HG03521 (cell line): Measurements from ENCODE around the gene PCARE.

Experiments
- ATAC-seq: cut with Tn5 transposase; IDR thresholded peaks from one replicate; pipeline ENCODE4 v1.9.1; 2021; ENCODE audit warnings: mild to moderate bottlenecking, moderate library complexity; ENCODE audit not compliant: unreplicated experiment

Gene PCARE

DNA sequence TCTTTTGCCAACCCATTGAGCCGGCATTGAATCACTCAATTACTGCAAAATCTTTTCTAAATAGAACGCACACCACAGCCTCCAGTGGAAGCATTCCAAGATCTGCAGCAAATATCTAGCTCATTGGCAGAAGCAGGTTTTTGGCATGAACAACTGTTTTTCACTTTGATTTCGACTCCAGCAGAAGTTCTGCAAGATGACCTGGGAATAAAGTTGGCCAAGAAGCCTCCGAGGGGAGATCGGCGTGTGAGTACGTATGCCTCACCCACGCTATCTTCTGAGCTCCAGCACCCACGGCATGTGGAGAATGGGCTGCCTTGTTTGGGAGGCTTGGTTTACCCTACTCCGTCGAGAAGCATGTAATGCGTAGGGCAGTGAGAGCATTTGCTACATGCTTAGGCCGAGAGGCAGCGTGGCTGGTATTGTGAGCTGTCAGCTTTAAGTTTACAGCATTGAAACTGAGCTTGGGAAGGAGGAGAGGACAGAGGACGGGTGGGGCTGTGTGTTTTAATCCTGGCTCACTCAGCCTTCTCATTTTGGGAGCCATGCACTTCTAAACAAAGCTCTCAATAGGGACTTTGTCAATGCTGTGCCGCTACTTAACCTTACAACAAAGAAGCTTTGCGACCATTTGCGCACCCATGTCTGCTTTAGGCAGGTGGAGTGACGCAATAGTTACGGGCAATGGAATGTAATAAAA, 10.5 kb downstream of the PCARE start:
- no peak for ATAC-seq

DNA sequence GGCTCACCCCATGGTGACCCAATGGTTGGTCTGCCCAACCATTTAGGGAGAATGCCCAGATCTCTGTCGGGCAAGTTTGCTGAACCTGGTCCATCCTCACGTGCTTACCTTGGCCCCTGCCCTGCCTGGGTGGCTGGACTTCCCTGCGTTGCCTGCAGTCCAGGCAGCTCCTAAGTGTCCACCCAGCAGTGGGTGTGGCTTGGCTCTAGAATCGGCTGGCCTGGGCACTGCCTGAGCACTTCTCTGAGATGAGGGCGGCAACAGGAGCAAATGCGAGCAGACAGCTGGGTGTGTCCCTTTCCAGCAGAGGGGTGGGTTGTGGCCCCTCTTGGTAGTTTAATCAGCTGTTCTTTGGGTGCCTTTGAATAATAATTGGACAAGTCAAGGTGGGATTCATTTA, 11.3 kb downstream of the PCARE start:
- ATAC-seq, result no peak

DNA sequence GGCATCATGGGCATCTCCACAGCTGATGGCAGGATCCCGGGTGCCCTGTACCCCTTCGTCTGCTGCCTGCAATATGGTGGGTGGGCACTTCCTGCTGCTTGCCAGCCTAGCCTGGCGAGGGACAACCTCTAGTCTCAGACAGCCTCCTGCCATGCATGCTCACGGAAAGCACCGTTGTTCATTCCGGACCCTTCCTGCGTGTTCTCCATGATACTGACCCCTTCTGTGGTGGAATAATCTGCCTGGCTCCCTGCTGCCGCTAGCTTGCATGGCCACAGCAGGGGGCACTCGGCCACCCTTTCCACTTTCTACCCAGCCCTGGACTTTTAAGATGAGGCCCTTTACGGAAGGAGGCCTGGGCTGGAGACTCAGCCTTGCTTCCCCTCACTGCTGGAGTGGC, 12.0 kb downstream of the PCARE start:
- ATAC-seq, result no peak

DNA sequence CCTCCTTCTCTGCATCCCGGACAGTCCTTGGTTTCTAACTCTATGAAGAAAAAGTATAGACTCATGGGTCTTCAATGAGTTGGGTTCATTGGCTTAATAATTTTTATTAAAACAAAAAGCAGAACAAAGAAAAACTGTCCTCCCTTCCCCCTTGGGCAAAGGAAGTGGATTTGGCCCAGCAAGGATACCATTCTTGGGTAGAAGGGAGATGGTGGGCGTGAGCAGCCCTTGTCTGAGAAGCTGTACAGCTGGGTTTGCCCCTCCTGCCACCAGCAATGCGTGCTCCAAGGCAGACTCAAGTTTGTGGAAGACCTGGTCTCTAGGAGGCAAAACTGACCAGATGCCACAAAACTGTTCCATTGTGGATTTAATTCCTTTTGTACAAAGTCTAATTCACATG, 12.7 kb downstream of the PCARE start:
- no peak for ATAC-seq

DNA sequence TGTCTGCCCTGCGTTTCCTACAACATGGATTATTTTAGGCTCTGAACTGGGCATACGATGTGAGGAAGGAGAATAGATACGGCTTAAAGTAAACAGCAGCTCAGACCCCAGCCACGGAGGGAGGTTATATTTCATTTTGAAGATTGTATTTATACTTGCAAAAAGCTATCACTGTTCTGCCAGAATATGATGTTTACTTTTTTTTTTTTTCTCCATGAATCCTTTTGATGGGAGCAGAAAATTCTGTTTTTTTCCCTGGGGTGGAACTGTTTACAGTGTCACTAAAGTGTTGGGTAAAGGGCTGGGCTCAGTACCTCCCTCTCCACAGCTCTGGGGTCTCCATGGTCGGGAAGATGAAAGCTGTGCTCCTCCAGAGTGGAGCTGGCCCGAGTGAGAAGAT, 13.1 kb downstream of the PCARE start:
- ATAC-seq, result no peak

DNA sequence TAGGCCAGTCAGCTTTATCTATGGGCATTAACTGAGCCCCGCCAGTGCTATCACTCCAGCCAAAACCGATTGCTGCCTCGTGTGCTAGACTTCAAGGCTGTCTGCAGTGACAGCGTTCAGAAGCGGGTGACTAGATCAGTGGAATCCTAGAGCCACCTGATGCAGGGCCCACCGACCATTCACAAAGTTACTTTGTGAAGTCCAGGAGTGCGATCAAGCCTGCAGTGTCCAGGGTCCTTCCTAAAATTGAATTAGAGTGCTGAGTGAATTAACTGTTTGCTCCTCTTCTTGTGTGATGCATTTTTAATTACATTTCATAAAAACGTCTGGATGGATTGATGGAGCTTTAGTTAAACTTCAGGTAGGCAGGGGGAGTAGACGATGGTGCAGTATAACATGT, 13.9 kb downstream of the PCARE start:
- no peak for ATAC-seq

DNA sequence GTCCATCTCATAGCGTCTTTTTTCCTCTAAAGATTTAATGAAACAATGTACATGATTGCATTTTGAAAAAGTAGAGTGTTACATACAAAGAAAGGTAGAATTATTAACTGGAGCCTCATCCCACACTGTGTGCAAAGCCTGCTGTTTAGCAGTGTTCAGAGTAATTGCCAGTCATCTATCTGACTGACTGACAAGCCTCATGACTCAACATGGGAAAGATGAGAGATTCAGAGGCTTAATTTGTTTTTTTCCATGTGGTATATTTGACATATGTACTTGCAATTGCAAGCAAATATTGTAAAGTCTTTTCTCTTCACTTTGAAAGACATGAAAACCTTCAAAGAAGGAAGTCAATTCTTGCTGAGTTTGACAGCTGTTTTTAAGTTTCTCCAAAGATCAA, 14.7 kb downstream of the PCARE start:
- ATAC-seq, result no peak

DNA sequence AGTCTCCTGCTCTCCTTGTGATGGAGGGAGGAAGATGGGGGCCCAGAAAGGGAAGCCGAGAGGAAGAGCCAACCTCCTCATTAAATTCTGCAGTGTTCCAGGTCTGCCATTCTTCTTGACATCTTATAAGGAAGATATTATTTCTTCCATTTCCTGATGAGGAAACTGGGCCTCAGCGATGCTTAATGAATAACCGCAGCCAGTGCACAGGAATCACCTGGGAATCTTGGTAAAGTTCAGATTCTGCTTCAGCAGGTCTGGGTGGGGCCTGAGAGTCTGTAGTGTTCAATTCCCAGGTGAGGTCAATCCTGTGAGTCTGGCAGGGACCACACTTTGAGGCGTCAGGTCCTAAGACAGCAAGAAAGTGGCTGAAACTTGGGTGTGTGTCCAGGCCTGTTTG, 17.3 kb downstream of the PCARE start:
- ATAC-seq, result no peak

DNA sequence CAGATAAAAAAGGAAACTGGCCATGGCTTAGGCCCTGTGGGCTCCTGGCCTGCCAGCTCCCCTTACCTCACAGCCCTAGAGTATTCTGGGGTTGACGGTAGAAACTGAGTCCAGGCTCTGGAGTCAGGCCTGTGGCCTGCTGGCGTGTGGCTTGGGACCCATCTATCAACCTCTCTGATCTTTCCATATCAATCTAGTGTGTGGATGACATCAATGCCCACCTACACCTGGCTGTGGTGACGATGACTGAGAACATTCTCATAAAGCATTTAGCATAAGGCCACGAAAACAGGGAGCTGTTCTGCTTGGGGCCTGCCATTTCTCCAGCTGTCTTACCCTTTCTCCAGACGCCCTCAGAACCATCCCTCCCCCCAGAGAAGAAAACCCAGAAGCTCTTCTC, 17.9 kb downstream of the PCARE start:
- no peak for ATAC-seq

DNA sequence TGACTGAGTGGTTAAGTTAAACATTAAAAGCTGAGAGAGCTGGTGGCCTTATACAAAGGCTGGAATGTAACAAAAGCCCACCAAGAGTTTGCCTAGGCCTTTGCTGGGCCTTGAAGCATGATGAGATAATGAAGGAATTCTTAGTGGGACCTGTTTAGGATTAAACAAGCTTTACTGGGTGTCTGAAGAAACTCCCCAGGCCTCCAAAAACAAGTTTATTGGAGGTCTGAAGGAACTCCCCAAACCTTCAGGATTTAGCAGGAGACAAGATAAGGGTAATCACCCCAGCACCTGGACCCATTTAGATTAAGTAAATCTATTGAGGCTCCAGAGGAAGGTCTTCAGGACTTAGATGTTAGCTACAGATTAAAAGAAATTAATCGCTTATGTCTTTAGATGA, 18.7 kb downstream of the PCARE start:
- no peak for ATAC-seq

DNA sequence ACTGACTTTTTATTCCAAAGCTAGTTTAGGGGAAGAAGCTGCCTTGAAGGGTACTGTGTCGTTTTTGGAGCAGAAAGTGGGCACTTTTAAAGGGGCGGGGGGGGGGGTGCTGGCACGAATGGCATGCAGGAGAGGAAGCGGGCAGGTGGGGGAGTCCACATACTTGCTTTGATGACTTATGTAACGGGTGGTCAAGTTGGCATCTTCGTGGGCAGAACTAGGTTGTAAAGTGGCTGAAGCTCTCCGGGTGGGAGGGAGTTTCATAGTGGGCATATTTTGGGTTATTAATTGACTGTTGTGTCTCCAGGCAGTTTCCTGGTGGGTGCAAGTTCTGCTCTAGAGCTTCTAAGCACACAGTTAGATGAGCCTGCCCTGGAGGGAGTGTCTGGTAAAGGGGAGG, 19.9 kb downstream of the PCARE start:
- no peak for ATAC-seq

DNA sequence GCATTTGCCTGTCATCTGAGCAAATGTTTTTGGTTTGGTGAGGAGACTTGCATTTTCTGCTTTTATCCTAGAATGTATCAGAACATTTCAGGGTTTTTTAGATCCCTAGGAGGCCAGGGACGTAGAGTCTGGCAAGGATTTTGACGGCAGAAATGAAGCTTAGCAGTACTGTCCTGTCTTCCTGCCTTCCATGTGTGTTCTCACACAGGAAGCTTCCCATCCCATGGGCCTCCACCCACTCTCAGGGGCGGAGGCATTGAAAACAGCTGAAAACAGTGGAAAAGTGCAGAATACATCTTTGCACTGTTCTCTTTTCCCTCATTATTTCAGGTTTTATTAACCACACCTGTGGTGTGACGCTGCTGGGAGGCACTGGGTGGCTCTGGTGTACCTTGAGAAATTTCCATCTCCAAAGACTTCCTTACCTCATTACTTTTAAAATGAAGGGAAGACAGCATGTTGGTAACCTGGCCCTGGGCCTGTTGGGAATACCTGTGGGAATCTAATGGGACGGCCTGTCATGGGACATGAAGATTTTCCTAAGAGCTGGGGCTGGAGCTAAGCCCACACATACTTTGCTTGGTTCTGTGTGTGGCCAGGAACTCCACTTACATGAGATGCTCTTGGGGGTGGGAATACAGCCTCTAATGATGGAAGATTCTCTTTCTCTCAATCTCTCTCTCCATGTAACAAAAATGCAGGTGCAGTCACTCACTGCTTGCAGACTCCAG, 20.5 kb downstream of the PCARE start:
- ATAC-seq, result no peak

DNA sequence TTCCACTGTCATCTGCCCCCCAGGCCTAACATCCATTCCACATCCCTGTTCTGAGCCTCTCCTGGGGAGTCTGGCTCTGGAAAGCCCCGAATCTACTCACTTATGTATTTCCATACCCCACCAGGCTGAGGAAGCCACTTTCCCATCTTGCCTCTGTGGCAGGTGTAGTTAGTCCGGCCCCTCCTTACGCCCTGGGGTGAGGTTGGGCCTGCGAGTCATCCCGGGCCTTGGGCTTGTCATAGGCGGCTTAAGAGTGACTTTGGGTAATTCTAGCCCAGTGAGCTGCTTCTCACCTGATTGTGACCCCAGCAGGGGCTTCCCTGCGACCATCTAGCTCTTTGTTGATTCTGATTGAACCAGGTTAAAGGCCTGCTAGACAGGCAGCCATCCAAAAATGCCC, 21.1 kb downstream of the PCARE start:
- ATAC-seq, result no peak

DNA sequence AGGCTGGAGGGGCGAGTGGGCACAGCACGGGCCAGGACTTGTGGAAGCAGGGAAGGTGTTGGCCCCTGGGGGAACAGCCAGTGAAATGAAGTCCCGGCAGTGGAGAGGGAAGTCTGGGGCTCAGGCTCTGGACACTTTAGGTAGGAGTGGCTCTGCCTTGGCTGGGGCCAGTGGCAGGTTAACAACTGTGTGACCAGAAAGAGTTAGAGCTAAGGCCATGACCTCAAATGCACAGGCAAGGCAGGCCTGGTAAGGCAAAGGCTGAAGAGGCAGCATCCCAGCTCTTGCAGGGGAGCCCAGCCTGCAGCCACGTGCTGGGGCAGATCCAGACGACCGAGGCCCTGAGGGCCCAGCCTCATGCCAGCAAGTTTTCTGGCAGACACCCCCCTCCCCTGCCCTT, 21.5 kb downstream of the PCARE start:
- ATAC-seq, result no peak

DNA sequence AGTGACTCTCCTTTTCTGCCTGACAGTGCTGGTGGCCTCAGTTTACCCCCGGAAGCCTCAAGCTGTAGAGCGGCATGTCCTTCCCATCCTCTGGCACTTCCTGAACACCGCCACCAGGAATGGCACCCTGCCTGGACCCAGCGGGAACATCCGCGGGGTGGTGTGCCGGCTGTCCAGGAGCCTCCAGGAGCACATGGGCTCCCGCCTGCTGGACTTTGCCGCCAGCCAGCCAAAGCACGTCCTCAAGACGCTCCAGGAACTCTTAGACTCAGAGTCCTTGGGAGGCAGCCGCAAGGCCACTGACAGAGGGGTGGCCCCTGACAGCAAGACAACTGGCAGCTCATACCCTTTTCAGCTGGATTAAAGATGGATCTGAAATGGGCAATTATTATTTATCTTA, 22.6 kb downstream of the PCARE start:
- ATAC-seq, result no peak

DNA sequence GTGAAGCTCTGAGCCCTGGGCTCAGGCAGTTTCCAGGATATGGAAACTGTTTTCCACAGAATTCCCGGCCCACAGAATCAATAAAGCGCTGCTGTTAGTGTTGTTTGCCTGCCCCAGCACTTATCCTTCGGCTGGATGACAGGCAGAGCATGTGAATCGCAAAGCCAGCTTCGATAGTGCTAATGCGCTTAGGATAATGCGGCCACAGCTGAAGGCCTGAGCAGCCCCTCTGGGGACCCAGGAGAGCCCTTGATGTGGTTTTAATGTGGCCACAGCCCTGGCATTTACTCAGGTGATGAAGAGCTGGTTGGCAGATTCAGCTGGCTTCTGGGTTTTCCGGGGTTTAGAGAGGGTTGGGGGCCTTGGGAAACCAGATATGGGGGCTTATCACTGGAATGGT, 23.7 kb downstream of the PCARE start:
- no peak for ATAC-seq

DNA sequence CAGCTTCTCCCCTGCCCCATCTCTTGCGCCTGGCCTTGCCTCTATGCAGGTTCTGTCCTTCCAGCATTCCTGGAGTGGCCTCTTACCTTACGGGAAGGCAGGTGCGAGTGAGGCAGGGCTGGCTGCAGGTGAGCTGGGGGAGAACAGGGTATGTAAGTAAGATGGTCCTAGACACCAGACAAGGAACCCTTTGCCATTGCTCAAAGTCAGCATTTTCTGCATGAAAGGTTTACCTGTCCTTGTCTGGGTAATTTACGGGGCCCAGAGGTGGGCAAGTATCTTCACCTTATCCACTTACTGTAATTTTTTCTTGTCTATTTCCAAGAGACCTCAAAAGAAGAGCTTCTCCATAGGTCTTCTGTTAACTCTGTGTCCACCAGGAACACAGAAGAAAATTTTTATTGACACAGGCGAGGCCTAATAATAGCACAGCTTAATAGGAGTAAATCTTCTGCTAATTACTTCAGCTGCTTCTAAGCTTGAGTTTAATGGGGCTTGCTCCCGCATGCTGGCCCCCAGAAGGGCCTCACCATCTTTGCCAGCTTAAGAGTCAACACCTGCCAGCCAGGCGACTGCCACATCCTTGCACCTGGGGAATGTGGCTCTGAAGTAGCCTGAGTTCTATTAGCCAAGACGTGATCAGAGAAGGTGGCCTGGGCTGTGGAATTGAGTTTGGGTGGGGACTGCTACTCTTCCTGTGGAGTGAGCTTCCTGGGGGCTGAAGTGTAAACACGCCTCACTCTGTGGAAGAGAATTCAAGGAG, 27.1 kb downstream of the PCARE start:
- ATAC-seq, result no peak

DNA sequence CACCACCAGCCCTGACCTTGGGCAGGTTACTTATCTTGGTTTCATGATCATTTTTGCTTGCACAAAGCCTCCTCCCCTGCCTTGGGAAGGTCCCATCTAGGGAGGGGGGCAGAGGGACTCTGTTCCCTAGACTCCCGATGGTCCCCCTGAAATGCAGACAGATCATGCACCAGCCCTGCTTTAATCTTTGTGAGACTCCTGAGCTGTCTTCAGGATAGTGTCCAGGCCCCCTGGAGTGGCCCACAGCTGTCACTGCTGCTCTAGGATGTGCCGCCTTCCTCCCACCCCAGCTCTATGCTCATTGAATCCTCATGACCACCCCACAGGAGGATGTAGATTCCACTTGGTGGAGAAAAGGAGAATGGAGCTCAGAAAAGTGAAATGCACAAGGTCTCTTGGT, 28.0 kb downstream of the PCARE start:
- no peak for ATAC-seq

DNA sequence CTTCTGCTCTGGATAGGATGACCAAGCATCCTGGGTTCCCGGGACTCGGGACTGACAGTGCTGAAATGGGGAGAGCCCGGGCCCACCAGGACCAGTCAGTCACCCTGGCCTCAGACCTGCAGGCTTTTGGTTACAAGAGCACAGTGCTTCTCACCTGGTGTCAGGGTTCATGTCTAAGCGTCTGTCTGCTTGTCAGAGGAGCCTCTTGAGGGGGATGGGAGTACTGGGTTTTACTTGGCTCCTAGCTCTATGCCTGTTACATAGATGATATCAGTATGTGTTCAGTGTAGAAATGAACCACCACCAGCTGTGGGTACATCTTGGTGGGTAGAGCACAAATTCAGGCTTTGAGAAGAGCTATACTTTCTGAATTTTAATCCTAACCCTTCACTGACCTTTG, 29.9 kb downstream of the PCARE start:
- no peak for ATAC-seq

DNA sequence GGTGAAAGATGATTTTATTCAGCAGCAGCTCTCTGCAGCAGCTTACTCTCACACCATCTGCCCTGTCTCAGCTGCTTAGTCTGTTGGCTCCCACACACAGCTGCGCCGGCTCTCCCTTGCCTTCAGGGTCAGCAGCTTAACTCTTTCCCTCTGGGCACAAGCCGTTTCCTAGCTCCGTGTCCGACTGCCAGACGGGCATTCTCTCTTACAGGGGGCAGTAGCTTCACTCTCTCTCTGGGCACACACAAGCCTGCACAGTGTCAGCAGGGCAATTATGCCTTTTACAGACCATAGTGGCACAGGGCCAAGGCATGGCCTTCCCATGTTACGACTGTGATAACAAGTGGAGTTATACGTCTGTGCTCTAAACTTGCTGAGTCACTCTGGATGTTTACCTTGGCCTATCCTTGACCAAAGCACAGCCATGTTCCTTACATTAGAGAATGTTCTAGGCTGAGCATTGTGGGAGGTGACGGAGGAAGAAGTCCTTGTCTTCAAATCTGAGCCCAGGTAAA, 31.7 kb downstream of the PCARE start:
- ATAC-seq, result no peak

DNA sequence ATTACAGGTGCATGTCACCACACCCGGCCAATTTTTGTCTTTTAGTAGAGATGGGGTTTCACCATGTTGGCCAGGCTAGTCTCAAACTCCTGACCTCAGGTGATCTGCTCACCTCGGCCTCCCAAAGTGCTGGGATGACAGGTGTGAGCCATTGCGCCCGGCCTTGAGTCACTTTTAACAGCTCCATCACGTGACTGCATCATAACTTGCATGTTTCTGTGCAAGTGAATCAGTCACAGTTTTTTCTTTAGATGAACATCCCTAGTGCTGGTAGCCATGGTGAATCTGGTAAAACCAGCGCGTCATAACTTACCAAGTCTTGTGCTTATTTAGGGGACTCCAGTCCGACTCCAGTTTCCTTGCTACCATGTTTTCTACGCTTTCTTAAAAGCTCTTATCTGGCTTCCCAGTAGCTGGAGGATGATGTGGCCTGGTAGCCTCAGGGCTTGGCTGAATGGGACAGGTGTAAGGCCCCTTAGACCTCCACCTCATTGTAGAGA, 33.1 kb downstream of the PCARE start:
- ATAC-seq, result no peak

DNA sequence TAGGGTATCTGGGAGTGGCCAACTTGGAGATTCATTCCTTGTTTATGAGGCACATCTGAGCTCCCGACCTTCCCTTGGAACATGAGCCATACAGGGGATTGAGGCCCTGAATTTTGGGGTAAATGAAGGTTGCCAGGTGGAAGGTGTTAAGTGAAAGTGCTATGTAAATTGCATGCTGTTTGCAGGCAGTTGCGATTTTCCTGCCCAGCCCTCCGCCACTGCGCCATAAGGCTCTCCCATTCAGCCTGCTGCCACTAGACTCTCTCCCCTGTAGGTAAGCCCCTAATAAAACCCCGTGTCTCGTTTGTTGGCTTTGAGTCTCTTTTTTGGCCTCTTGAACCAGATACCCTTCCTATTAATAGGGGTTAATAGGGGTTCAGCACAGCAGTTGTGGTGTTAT, 33.8 kb downstream of the PCARE start:
- ATAC-seq, result no peak
